Hepatocyte (in vitro differentiated cells): ENCODE measurements around the gene KCNJ5.

Source experiments
- EZH2 ChIP-seq: fragments of 200-600 bp; sonication (generic); IDR thresholded peaks from 2 replicates; pipeline ENCODE4 v1.6.1; 2016; ENCODE audit warnings: antibody characterized with exemption, mild to moderate bottlenecking, borderline replicate concordance
- EZH2phosphoT487 ChIP-seq: fragments of 200-600 bp; sonication (generic); IDR thresholded peaks from one replicate; pipeline ENCODE4 v1.6.1; 2018; ENCODE audit warnings: antibody characterized with exemption, mild to moderate bottlenecking, low read depth, moderate library complexity; ENCODE audit not compliant: unreplicated experiment, severe bottlenecking

GRCh38 chr11:128906185-128907050 is 15.3 kb downstream of the KCNJ5 start:
- TF ChIP-seq EZH2, result no peak
- no peak for TF ChIP-seq EZH2phosphoT487
